HG02840 (cell line): Measurements from ENCODE around the gene SERPINB4.
A peak's percentile ranks its signal among the peaks of the same experiment; 100 is the strongest.

Experiments
- ATAC-seq: cut with Tn5 transposase; IDR thresholded peaks from one replicate; pipeline ENCODE4 v1.9.1; 2021; ENCODE audit warnings: mild to moderate bottlenecking, moderate library complexity, moderate number of reproducible peaks; ENCODE audit not compliant: unreplicated experiment, low FRiP score

SERPINB4 gene

GRCh38 chr18:63637703-63638102 is 6.4 kb downstream of the SERPINB4 start:
- ATAC-seq: no peak

GRCh38 chr18:63627819-63628218 is 16.2 kb downstream of the SERPINB4 start:
- no peak for ATAC-seq

- no peak for ATAC-seq
These were observed 17.6 kb downstream of the SERPINB4 start for GRCh38 chr18:63626431-63626830.

GRCh38 chr18:63624863-63625262 is 19.2 kb downstream of the SERPINB4 start:
- no peak for ATAC-seq

GRCh38 chr18:63619661-63620060 is 24.4 kb downstream of the SERPINB4 start:
- no peak for ATAC-seq

GRCh38 chr18:63617915-63618234 is 26.2 kb downstream of the SERPINB4 start:
- ATAC-seq: no peak

GRCh38 chr18:63617049-63617914 is 26.8 kb downstream of the SERPINB4 start:
- ATAC-seq: no peak

GRCh38 chr18:63613420-63613819 is 30.6 kb downstream of the SERPINB4 start:
- no peak for ATAC-seq

GRCh38 chr18:63606526-63606925 is 37.5 kb downstream of the SERPINB4 start:
- ATAC-seq: no peak

GRCh38 chr18:63604791-63605567 is 39.1 kb downstream of the SERPINB4 start:
- ATAC-seq: no peak

- ATAC-seq: peak; percentile 95
These were observed 40.3 kb downstream of the SERPINB4 start for GRCh38 chr18:63603772-63604171.

- ATAC-seq: no peak
These were observed 40.7 kb downstream of the SERPINB4 start for GRCh38 chr18:63603355-63603754.

GRCh38 chr18:63596964-63597363 is 47.1 kb downstream of the SERPINB4 start:
- no peak for ATAC-seq

- ATAC-seq: no peak
These were observed 51.6 kb downstream of the SERPINB4 start for GRCh38 chr18:63592471-63592870.

- ATAC-seq: no peak
These were observed 52.3 kb downstream of the SERPINB4 start for GRCh38 chr18:63591725-63592124.

- ATAC-seq: no peak
These were observed 52.9 kb downstream of the SERPINB4 start for GRCh38 chr18:63590966-63591695.

GRCh38 chr18:63590373-63590772 is 53.7 kb downstream of the SERPINB4 start:
- no peak for ATAC-seq

- ATAC-seq: no peak
These were observed 55.1 kb downstream of the SERPINB4 start for GRCh38 chr18:63588909-63589308.
